SU-DHL-6 (cell line): Measurements from ENCODE around the gene DLX5.

Experiments used
- EZH2phosphoT487 ChIP-seq: fragments of 200-600 bp; sonication (generic), shearing (Covaris generic); conservative IDR thresholded peaks from 2 replicates; pipeline ENCODE4 v1.6.1; 2018; ENCODE audit warnings: mild to moderate bottlenecking, antibody characterized with exemption, low read length, moderate library complexity, mixed read lengths
- TF ChIP-seq, protein P1 (sequence below): fragments of 200-600 bp; sonication (generic); IDR thresholded peaks from one replicate; pipeline ENCODE4 v1.5.1; 2017; ENCODE audit warnings: antibody characterized with exemption, mild to moderate bottlenecking, low read length, moderate library complexity; ENCODE audit not compliant: insufficient read depth, poor library complexity, severe bottlenecking

DNA sequence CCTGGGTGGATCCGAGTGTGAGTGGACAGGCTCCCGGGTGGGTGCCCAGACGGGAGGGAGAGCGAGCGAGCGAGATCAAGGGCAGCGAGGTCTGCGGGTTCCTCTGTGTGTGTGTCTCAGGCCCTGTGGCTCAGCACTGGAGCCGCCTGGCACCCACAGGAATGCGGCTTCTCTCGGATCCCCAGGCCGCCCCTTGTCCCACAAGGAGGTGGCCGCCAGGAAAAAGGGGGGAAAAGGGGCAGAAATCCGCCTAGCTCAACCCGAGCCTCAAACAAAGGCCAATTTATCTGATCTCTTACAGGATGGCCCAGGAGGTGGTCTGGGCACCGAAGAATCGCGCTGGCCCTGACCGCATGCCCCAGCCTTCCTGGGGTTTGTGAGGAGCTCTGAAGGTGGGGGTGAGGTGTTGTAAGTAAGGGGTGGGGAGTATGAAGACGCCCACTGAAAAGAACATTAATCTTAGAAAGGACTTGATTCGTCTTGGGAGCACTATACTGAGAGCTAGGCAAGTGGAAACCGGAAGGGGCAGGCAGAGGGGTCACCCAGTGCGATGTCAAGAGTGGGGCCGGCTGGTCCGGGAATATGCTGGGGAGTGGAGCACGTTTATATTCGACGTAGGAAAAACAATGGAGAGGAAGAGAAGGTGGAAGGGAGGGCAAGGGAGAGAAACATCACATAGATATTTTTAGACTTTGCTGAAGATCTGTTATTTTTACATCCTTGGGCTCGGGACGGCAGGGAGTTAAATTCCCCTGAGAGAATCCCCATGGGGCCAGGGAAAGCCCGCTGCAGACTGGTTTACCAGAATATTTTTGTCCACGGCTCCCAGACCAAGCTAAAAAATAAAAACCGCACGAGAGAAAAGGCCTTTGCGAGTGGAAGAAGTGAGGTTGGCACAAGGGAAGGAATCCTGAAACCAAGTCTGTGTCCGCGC lies 7.2 kb downstream of the DLX5 start:
- TF ChIP-seq, protein P1, sequence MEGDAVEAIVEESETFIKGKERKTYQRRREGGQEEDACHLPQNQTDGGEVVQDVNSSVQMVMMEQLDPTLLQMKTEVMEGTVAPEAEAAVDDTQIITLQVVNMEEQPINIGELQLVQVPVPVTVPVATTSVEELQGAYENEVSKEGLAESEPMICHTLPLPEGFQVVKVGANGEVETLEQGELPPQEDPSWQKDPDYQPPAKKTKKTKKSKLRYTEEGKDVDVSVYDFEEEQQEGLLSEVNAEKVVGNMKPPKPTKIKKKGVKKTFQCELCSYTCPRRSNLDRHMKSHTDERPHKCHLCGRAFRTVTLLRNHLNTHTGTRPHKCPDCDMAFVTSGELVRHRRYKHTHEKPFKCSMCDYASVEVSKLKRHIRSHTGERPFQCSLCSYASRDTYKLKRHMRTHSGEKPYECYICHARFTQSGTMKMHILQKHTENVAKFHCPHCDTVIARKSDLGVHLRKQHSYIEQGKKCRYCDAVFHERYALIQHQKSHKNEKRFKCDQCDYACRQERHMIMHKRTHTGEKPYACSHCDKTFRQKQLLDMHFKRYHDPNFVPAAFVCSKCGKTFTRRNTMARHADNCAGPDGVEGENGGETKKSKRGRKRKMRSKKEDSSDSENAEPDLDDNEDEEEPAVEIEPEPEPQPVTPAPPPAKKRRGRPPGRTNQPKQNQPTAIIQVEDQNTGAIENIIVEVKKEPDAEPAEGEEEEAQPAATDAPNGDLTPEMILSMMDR, result no peak
- no peak for TF ChIP-seq EZH2phosphoT487
